GM23338 (cell line): Measurements from ENCODE around the gene CRKL.

ENCODE experiments used
- CREB1 ChIP-seq: fragments of 250-450 bp; sonication (Bioruptor Pico); IDR thresholded peaks from 2 replicates; pipeline ENCODE4 v1.5.0; 2020; ENCODE audit warnings: low read depth, mild to moderate bottlenecking, moderate library complexity
- ETS1 ChIP-seq: IDR thresholded peaks from 2 replicates; pipeline ENCODE4 v1.6.1; 2016; ENCODE audit warnings: antibody characterized with exemption
- EZH2 ChIP-seq: fragments of 200-600 bp; sonication (generic); IDR thresholded peaks from one replicate; pipeline ENCODE4 v1.8.0; 2017; ENCODE audit warnings: antibody characterized with exemption, mild to moderate bottlenecking, low read depth; ENCODE audit not compliant: unreplicated experiment
- EZH2phosphoT487 ChIP-seq: fragments of 200-600 bp; sonication (generic); IDR thresholded peaks from one replicate; pipeline ENCODE4 v1.8.1; 2018; ENCODE audit warnings: antibody characterized with exemption; ENCODE audit not compliant: unreplicated experiment
- JUNB ChIP-seq: IDR thresholded peaks from one replicate; pipeline ENCODE4 v1.6.1; 2016; ENCODE audit warnings: antibody characterized with exemption; ENCODE audit not compliant: unreplicated experiment
- POLR2AphosphoS5 ChIP-seq: IDR thresholded peaks from 2 replicates; pipeline ENCODE4 v1.6.1; 2016; ENCODE audit warnings: antibody characterized with exemption, low read depth
- STAT1 ChIP-seq: IDR thresholded peaks from one replicate; pipeline ENCODE4 v1.6.1; 2016; ENCODE audit warnings: antibody characterized with exemption; ENCODE audit not compliant: unreplicated experiment
- ZNF331 ChIP-seq: fragments of 250-450 bp; sonication (Bioruptor Pico); IDR thresholded peaks from 2 replicates; pipeline ENCODE4 v1.5.0; 2020; ENCODE audit warnings: low read depth, mild to moderate bottlenecking, moderate library complexity
- TF ChIP-seq, protein P1 (sequence below), 2 experiments: fragments of 200-600 bp in 1 of 2; sonication (generic) in 1 of 2; conservative IDR thresholded peaks; 2 replicates each; pipeline versions ENCODE4 v1.5.1 to v1.6.1; 2016 to 2017; ENCODE audit warnings: antibody characterized with exemption in 2 of 2, low read depth in 2 of 2, mild to moderate bottlenecking in 2 of 2, moderate library complexity in 1 of 2

DNA sequence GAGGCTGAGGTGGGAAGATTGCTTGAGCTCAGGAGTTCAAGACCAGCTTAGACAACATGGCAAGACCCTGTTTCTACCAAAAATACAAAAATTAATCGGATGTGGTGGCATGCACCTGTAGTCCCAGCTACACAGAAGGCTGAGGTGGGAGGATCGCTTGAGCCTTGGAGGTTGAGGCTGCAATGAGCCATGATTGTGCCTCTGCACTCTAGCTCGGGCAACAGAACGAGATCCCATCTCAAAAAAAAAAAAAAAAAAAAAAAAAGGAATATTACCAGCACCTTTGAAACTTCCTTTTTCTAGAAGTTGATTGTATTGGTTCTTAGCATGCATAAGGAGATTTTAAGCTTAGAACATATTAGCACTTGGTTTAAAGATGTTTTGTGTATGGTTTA, 11.4 kb downstream of the CRKL start:
- TF ChIP-seq, protein P1, sequence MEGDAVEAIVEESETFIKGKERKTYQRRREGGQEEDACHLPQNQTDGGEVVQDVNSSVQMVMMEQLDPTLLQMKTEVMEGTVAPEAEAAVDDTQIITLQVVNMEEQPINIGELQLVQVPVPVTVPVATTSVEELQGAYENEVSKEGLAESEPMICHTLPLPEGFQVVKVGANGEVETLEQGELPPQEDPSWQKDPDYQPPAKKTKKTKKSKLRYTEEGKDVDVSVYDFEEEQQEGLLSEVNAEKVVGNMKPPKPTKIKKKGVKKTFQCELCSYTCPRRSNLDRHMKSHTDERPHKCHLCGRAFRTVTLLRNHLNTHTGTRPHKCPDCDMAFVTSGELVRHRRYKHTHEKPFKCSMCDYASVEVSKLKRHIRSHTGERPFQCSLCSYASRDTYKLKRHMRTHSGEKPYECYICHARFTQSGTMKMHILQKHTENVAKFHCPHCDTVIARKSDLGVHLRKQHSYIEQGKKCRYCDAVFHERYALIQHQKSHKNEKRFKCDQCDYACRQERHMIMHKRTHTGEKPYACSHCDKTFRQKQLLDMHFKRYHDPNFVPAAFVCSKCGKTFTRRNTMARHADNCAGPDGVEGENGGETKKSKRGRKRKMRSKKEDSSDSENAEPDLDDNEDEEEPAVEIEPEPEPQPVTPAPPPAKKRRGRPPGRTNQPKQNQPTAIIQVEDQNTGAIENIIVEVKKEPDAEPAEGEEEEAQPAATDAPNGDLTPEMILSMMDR (conservative IDR thresholded peaks at IDR 0.05; ENCODE audit: low read depth in 2 of 2) = no peak
- TF ChIP-seq CREB1 (CRISPR knock-in tag) (no peak), EZH2 (no peak), POLR2AphosphoS5 (no peak), ETS1 (no peak), JUNB (no peak), EZH2phosphoT487 (no peak), ZNF331 (CRISPR knock-in tag) (no peak), STAT1 (no peak)
